GM12878 (cell line): Measurements from ENCODE around the gene FBXL14. TPM values are rescaled to one million over a fixed set of nuclear protein-coding genes. Genes with fewer than 3 reads are reported as not detected.

Experiments used
- ATAC-seq: fragments of 200-7000 bp; cut with Tn5 transposase; 3 replicates; pipeline ENCODE4 v1.9.1; 2020; ENCODE audit warnings: mild to moderate bottlenecking, moderate library complexity
- BruUV-seq: library from RNA; stranded (reverse); fragments of 400-500 nt; replicated peaks from 2 replicates; lab custom pipeline; 2021; lab: Mats Ljungman, UMichigan
- CTCF ChIA-PET: fragments of 300-600 bp; sonication (Branson Sonifier 250); formaldehyde crosslinking; extraction: SDS; loops from one replicate; lab custom pipeline; 2021; ENCODE audit warnings: inconsistent platforms; lab: Yijun Ruan, JAX
- POLR2A ChIA-PET: fragments of 350-600 bp; formaldehyde crosslinking; extraction: SDS; loops from one replicate; lab custom pipeline; 2021; ENCODE audit warnings: inconsistent platforms; lab: Charles Lee
- RAD21 ChIA-PET: fragments of 300-600 bp; sonication (Branson Sonifier 250); formaldehyde crosslinking; loops from one replicate; lab custom pipeline; 2023; ENCODE audit warnings: antibody characterized with exemption; ENCODE audit not compliant: unreplicated experiment; lab: Charles Lee
- SMC1A ChIA-PET: fragments of 300-600 bp; sonication (Branson Sonifier 250); formaldehyde crosslinking; loops from one replicate; lab custom pipeline; 2023; ENCODE audit not compliant: unreplicated experiment, uncharacterized antibody; lab: Charles Lee
- DNase-seq: peaks from one replicate; pipeline ENCODE4 v3.0.0-alpha.2; 2011; ENCODE audit warnings: low read depth, low spot score
- FAIRE-seq: peaks from 3 replicates; lab custom pipeline; 2011; peaks lifted over from hg19 to GRCh38; lab: Jason Lieb, UNC
- H2AFZ ChIP-seq: 2 replicates; pipeline ENCODE4 v1.6.0; 2011; ENCODE audit warnings: low read depth, low read length, control low read depth; ENCODE audit not compliant: control insufficient read depth
- H3K27ac ChIP-seq: 2 replicates; pipeline ENCODE4 v1.5.1; 2011; ENCODE audit warnings: control low read depth; ENCODE audit not compliant: control insufficient read depth, insufficient read depth
- H3K27me3 ChIP-seq, 2 experiments: replicated peaks in 1 of 2; 2 replicates each; pipeline versions ENCODE4 v1.6.0 to v1.6.1; 2011; ENCODE audit warnings: low read length in 1 of 2; ENCODE audit not compliant: control insufficient read depth in 2 of 2, insufficient read depth in 2 of 2
- H3K36me3 ChIP-seq, 2 experiments: 2 replicates each; pipeline ENCODE4 v1.5.1; 2011; ENCODE audit warnings: low read length in 1 of 2; ENCODE audit not compliant: control insufficient read depth in 2 of 2, insufficient read depth in 2 of 2
- H3K4me1 ChIP-seq: 2 replicates; pipeline ENCODE4 v1.6.1; 2011; ENCODE audit warnings: mild to moderate bottlenecking, low read length, moderate library complexity, mixed read lengths; ENCODE audit not compliant: control insufficient read depth, insufficient read depth
- H3K4me2 ChIP-seq: 2 replicates; pipeline ENCODE4 v1.6.0; 2011; ENCODE audit warnings: control low read depth; ENCODE audit not compliant: control insufficient read depth, insufficient read depth
- H3K4me3 ChIP-seq: fragments of 200-600 bp; sonication (generic); 2 replicates; pipeline ENCODE4 v1.5.1; 2016
- H3K79me2 ChIP-seq: 2 replicates; pipeline ENCODE4 v1.6.0; 2011; ENCODE audit warnings: low read length; ENCODE audit not compliant: control insufficient read depth, insufficient read depth
- H3K9ac ChIP-seq: 2 replicates; pipeline ENCODE4 v1.8.0; 2011; ENCODE audit warnings: low read length, control low read depth, mixed read lengths; ENCODE audit not compliant: control insufficient read depth, insufficient read depth
- H3K9me3 ChIP-seq: replicated peaks from 3 replicates; pipeline ENCODE4 v1.5.1; 2011; ENCODE audit warnings: mild to moderate bottlenecking, low read length; ENCODE audit not compliant: control insufficient read depth, insufficient read depth
- H4K20me1 ChIP-seq: 2 replicates; pipeline ENCODE4 v1.6.0; 2011; ENCODE audit not compliant: control insufficient read depth, insufficient read depth
- BHLHE40 ChIP-seq, 2 experiments: fragments of 450-650 bp in 1 of 2; IDR thresholded peaks; 2 replicates each; pipeline ENCODE4 v1.6.1; 2011 to 2017; ENCODE audit warnings: low read depth in 2 of 2, borderline replicate concordance in 1 of 2, improper control_type of control experiment in 1 of 2, low read length in 1 of 2, mild to moderate bottlenecking in 1 of 2
- CBX5 ChIP-seq: sonication (generic); IDR thresholded peaks from 2 replicates; pipeline ENCODE4 v1.6.1; 2016; ENCODE audit warnings: low read depth, moderate library complexity, mild to moderate bottlenecking, inconsistent platforms
- CHD4 ChIP-seq: fragments of 200-600 bp; sonication (generic); IDR thresholded peaks from 2 replicates; pipeline ENCODE4 v1.6.1; 2016; ENCODE audit warnings: mild to moderate bottlenecking
- GATAD2B ChIP-seq: fragments of 450-650 bp; conservative IDR thresholded peaks from 2 replicates; pipeline ENCODE4 v1.6.1; 2017; ENCODE audit warnings: low read depth, mild to moderate bottlenecking, moderate library complexity
- HCFC1 ChIP-seq: fragments of 150-350 bp; IDR thresholded peaks from 2 replicates; pipeline ENCODE4 v1.6.1; 2014; ENCODE audit warnings: low read length
- IKZF1 ChIP-seq: fragments of 450-650 bp; conservative IDR thresholded peaks from 2 replicates; pipeline ENCODE4 v1.6.1; 2017; ENCODE audit warnings: antibody characterized with exemption, mild to moderate bottlenecking
- KLF5 ChIP-seq: fragments of 450-650 bp; IDR thresholded peaks from 2 replicates; pipeline ENCODE4 v1.6.1; 2014; ENCODE audit warnings: mild to moderate bottlenecking; ENCODE audit not compliant: partially characterized antibody
- MXI1 ChIP-seq: fragments of 150-350 bp; IDR thresholded peaks from 2 replicates; pipeline ENCODE4 v1.6.1; 2011; ENCODE audit warnings: low read depth, mild to moderate bottlenecking, inconsistent platforms, low read length, improper control_type of control experiment
- POLR2A ChIP-seq: IDR thresholded peaks from 2 replicates; pipeline ENCODE4 v1.6.1; 2011; ENCODE audit warnings: low read depth, mild to moderate bottlenecking, low read length
- POLR2AphosphoS5 ChIP-seq: IDR thresholded peaks from 2 replicates; pipeline ENCODE4 v1.6.1; 2011; ENCODE audit warnings: mild to moderate bottlenecking, low read length, inconsistent platforms
- SIN3A ChIP-seq: IDR thresholded peaks from 2 replicates; pipeline ENCODE4 v1.6.1; 2012; ENCODE audit warnings: low read depth, low read length, improper control_type of control experiment
- SPI1 ChIP-seq: IDR thresholded peaks from 2 replicates; pipeline ENCODE4 v1.6.1; 2011; ENCODE audit warnings: low read depth, mild to moderate bottlenecking, low read length, moderate library complexity, borderline replicate concordance; ENCODE audit not compliant: insufficient read depth
- TAF1 ChIP-seq: IDR thresholded peaks from 2 replicates; pipeline ENCODE4 v1.6.1; 2011; ENCODE audit warnings: mild to moderate bottlenecking, low read depth, low read length, borderline replicate concordance
- TBL1XR1 ChIP-seq: IDR thresholded peaks from 2 replicates; pipeline ENCODE4 v1.6.1; 2012; ENCODE audit warnings: low read depth, low read length, improper control_type of control experiment
- YY1 ChIP-seq: IDR thresholded peaks from 2 replicates; pipeline ENCODE4 v1.6.1; 2011; ENCODE audit warnings: low read depth, mild to moderate bottlenecking, low read length
- ZNF217 ChIP-seq: fragments of 450-650 bp; IDR thresholded peaks from 2 replicates; pipeline ENCODE4 v1.6.1; 2017; ENCODE audit warnings: antibody characterized with exemption, mild to moderate bottlenecking
- ZSCAN29 ChIP-seq: fragments of 450-650 bp; IDR thresholded peaks from 2 replicates; pipeline ENCODE4 v1.6.1; 2017; ENCODE audit warnings: mild to moderate bottlenecking, moderate library complexity
- ZZZ3 ChIP-seq: IDR thresholded peaks from 2 replicates; pipeline ENCODE4 v1.6.1; 2011; ENCODE audit warnings: low read depth; ENCODE audit not compliant: control insufficient read depth, insufficient read length
- WGBS: methylation state at CpG from one replicate; pipeline ENCODE4 v1.1.6; 2016; ENCODE audit warnings: low lambda C conversion rate; ENCODE audit not compliant: insufficient replicate concordance, insufficient coverage; ENCODE audit errors: missing lambda C conversion rate; 5-methylcytosine and 5-hydroxymethylcytosine counted together
- in situ Hi-C: fragments of 300-500 bp; cut with MboI; formaldehyde crosslinking; loops from 9 replicates; pipeline ENCODE4 v1.14.3; 2018; ENCODE audit warnings: mixed read lengths
- intact Hi-C: fragments of 100-400 bp; cut with micrococcal nuclease; formaldehyde crosslinking; loops from one replicate; pipeline ENCODE4 v1.14.2; 2022; ENCODE audit not compliant: unreplicated experiment
- polyA plus RNA-seq, 11 experiments: library from polyadenylated mRNA; depleted of rRNA in 4 of 11; unstranded in 6 of 11; stranded (reverse) in 5 of 11; fragments of >200 nt; fragmentation: Nextera tagmentation in 4 of 11; fragmentation: Illumina TruSeq in 1 of 11; extraction: Ambion mirVana in 4 of 11; extraction: Trizol in 1 of 11; gene quantifications; 1 replicate in 1 of 11; 2 replicates in 10 of 11; pipeline versions ENCODE4 v1.2.1 to v1.2.3, GENCODE V29; 2011 to 2016; ENCODE audit warnings: inconsistent platforms in 2 of 11, missing spikeins in 2 of 11, low read depth in 1 of 11
- total RNA-seq, 4 experiments: library from RNA; depleted of rRNA in 3 of 4; stranded (reverse); fragments of >200 nt in 3 of 4; fragmentation: Illumina TruSeq in 1 of 4; extraction: Trizol in 1 of 4; gene quantifications; 2 replicates each; pipeline versions ENCODE4 v1.2.1 to v1.2.3, GENCODE V29; 2013 to 2021
- TF ChIP-seq, protein P1 (sequence below): IDR thresholded peaks from 2 replicates; pipeline ENCODE4 v1.6.1; 2011; ENCODE audit warnings: borderline replicate concordance, low read depth, mild to moderate bottlenecking, moderate library complexity, mixed read lengths, low read length; ENCODE audit not compliant: insufficient read depth; ENCODE audit errors: extremely low read length
- TF ChIP-seq, protein P2 (sequence below): IDR thresholded peaks from 2 replicates; pipeline ENCODE4 v1.6.1; 2011; ENCODE audit warnings: low read depth, mild to moderate bottlenecking, low read length, moderate library complexity, borderline replicate concordance; ENCODE audit errors: extremely low read depth
- TF ChIP-seq, protein P3 (sequence below): fragments of 450-650 bp; IDR thresholded peaks from 2 replicates; pipeline ENCODE4 v1.6.1; 2017; ENCODE audit warnings: mild to moderate bottlenecking, low read depth, inconsistent platforms; ENCODE audit not compliant: poor library complexity, severe bottlenecking

The FBXL14 gene
- total and polyA plus RNA-seq, 10 of the 15 experiments (the other 5 are each of a cell fraction or from before 2014, with no cell fraction given): 0.44 to 19.0 (median 2.9) TPM

DNA sequence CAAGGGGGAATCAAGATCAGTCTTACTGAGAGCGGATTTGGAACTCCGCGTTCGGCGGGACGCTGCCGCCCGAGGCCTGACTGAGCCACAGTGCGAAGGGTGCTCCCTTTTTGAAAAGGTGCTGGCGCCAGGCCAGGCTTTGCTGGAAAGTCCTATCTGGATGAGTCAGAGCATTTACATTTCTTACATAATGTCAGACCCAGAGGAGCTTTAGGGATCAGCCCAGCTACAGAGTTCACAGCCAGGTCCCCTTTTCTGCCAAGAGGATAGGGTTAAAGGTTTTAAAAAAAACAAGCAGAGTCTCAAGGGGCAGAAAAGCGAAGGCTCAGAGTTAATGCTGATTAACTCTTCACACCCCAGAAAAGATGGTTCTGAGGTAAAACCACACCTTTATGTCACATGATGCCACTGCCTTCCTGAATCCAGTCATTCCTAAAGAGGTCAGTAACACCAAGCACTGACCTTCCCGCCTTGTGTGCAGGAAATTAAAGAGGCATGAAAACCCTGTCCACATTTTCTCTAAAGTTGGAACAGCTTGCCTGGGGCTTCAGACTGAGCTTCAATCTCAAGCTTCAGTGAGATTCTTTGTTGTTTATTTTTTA, 11.7 kb upstream of the FBXL14 start:
- no TSS peak for BruUV-seq
- 2% methylated on average over 12 of the region's 12 CpGs for WGBS
- Histone ChIP-seq H3K9ac (peak overlapping the region; percentile 71), H3K79me2 (no peaks in the 10 kb centered on the region; the same call in 1 of the 2 replicates), H3K27me3 (no peaks in the 10 kb centered on the region), H3K27ac (peak overlapping the region; percentile 79), H3K4me3 (peak overlapping the region; percentile 61; the same call in 1 of the 2 replicates), H3K4me2 (peak overlapping the region; percentile 99), H3K4me1 (peaks cover 48% of the 10 kb centered on the region), H3K9me3 (no peaks in the 10 kb centered on the region), H3K36me3 (no peaks in the 10 kb centered on the region), H2AFZ (peak overlapping the region; percentile 89), H4K20me1 (no peaks in the 10 kb centered on the region)
- ChIA-PET POLR2A (interaction anchor here (0.6 to 2.4 kb wide), 5 partner anchors 10 to 51 kb away, joined by 3 to 13 read pairs (median 5); no protein-coding TSS in a partner anchor), RAD21 (interaction anchor here (0.9 to 2.8 kb wide), 18 partner anchors 13 to 513 kb away, joined by 3 to 68 read pairs (median 6); partner anchors contain the start of gene WNT5B), CTCF (interaction anchor here (0.7 to 3.1 kb wide), 23 partner anchors 9 to 647 kb away, joined by 3 to 71 read pairs (median 5); partner anchors contain the start of gene WNT5B), SMC1A (interaction anchor here (0.6 to 2.8 kb wide), 19 partner anchors 9 to 1035 kb away, joined by 3 to 61 read pairs (median 5); no protein-coding TSS in a partner anchor)
- ATAC-seq (peak; percentile 82), FAIRE-seq (peak; percentile 54), DNase-seq (peak; percentile 74)
- intact Hi-C loops (no loop called here), in situ Hi-C loops (no loop called here)
- peak; percentile 75 for TF ChIP-seq POLR2A
- TF ChIP-seq, protein P1, sequence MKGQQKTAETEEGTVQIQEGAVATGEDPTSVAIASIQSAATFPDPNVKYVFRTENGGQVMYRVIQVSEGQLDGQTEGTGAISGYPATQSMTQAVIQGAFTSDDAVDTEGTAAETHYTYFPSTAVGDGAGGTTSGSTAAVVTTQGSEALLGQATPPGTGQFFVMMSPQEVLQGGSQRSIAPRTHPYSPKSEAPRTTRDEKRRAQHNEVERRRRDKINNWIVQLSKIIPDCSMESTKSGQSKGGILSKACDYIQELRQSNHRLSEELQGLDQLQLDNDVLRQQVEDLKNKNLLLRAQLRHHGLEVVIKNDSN: peak; percentile 15
- TF ChIP-seq ZNF217: no peak
- TF ChIP-seq KLF5: peak; percentile 50
- TF ChIP-seq POLR2AphosphoS5: peak; percentile 67
- TF ChIP-seq TBL1XR1: peak; percentile 43; the same call in 1 of the 2 replicates
- TF ChIP-seq SPI1: 0 out of 2 replicates have a peak, but pooled peaks have one; percentile 22
- peak; percentile 11 to 30; a peak in 1 of 4 replicates for TF ChIP-seq BHLHE40 (IDR thresholded peaks at IDR 0.05; ENCODE audit: borderline replicate concordance in 1 of 2, low read depth in 2 of 2, low read length in 1 of 2)
- TF ChIP-seq, protein P2, sequence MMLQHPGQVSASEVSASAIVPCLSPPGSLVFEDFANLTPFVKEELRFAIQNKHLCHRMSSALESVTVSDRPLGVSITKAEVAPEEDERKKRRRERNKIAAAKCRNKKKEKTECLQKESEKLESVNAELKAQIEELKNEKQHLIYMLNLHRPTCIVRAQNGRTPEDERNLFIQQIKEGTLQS: 0 out of 2 replicates have a peak, but pooled peaks have one; percentile 16
- no peak for TF ChIP-seq SIN3A
- TF ChIP-seq ZSCAN29: no peak
- TF ChIP-seq HCFC1: no peak
- TF ChIP-seq, protein P3, sequence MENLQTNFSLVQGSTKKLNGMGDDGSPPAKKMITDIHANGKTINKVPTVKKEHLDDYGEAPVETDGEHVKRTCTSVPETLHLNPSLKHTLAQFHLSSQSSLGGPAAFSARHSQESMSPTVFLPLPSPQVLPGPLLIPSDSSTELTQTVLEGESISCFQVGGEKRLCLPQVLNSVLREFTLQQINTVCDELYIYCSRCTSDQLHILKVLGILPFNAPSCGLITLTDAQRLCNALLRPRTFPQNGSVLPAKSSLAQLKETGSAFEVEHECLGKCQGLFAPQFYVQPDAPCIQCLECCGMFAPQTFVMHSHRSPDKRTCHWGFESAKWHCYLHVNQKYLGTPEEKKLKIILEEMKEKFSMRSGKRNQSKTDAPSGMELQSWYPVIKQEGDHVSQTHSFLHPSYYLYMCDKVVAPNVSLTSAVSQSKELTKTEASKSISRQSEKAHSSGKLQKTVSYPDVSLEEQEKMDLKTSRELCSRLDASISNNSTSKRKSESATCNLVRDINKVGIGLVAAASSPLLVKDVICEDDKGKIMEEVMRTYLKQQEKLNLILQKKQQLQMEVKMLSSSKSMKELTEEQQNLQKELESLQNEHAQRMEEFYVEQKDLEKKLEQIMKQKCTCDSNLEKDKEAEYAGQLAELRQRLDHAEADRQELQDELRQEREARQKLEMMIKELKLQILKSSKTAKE: peak; percentile 79
- TF ChIP-seq ZZZ3: no peak
- TF ChIP-seq TAF1: 0 out of 2 replicates have a peak, but pooled peaks have one; percentile 20
- no peak for TF ChIP-seq MXI1
- 0 out of 2 replicates have a peak, but pooled peaks have one; percentile 30 for TF ChIP-seq YY1
- peak; percentile 66; the same call in 1 of the 2 replicates for TF ChIP-seq CBX5
- TF ChIP-seq IKZF1: peak; percentile 39; the same call in 1 of the 2 replicates
- no peak for TF ChIP-seq CHD4
- 0 out of 2 replicates have a peak, but pooled peaks have one; percentile 24 for TF ChIP-seq GATAD2B
